H9 (cell line): ENCODE measurements around the gene FMN1. TPM values are rescaled to one million over a fixed set of nuclear protein-coding genes. Genes with fewer than 3 reads are reported as not detected.

Experiments
- DNase-seq: peaks from one replicate; pipeline ENCODE4 v3.0.0-alpha.2; 2017
- H2AFZ ChIP-seq: one replicate; pipeline ENCODE4 v1.6.1; 2013; ENCODE audit warnings: mild to moderate bottlenecking, low read length, control low read depth, moderate library complexity
- H2AK5ac ChIP-seq: 2 replicates; pipeline ENCODE4 v1.6.1; 2013; ENCODE audit warnings: low read length, control low read depth, mixed read lengths; ENCODE audit not compliant: insufficient read length
- H2BK120ac ChIP-seq: one replicate; pipeline ENCODE4 v1.6.1; 2013; ENCODE audit warnings: low read depth, mild to moderate bottlenecking, low read length, control low read depth, inconsistent platforms; ENCODE audit not compliant: poor library complexity, severe bottlenecking
- H2BK12ac ChIP-seq: 2 replicates; pipeline ENCODE4 v1.6.1; 2013; ENCODE audit warnings: low read length, control low read depth, mixed read lengths, low read depth; ENCODE audit not compliant: insufficient read length
- H2BK15ac ChIP-seq: 2 replicates; pipeline ENCODE4 v1.6.1; 2013; ENCODE audit warnings: low read depth, low read length, control low read depth
- H2BK20ac ChIP-seq: one replicate; pipeline ENCODE4 v1.6.1; 2013; ENCODE audit warnings: low read depth, mild to moderate bottlenecking, low read length, control low read depth, inconsistent platforms; ENCODE audit not compliant: poor library complexity, severe bottlenecking
- H2BK5ac ChIP-seq: 2 replicates; pipeline ENCODE4 v1.6.1; 2013; ENCODE audit warnings: low read length, control low read depth, mixed read lengths; ENCODE audit not compliant: insufficient read length
- H3K14ac ChIP-seq: 2 replicates; pipeline ENCODE4 v1.6.1; 2013; ENCODE audit warnings: low read length, control low read depth; ENCODE audit not compliant: insufficient read depth
- H3K18ac ChIP-seq: 2 replicates; pipeline ENCODE4 v1.6.1; 2013; ENCODE audit warnings: low read depth, mild to moderate bottlenecking, mixed read lengths, low read length, control low read depth; ENCODE audit not compliant: insufficient read length
- H3K23ac ChIP-seq: 2 replicates; pipeline ENCODE4 v1.6.1; 2013; ENCODE audit warnings: low read length, control low read depth, mixed read lengths, low read depth; ENCODE audit not compliant: insufficient read length
- H3K23me2 ChIP-seq: 2 replicates; pipeline ENCODE4 v1.6.1; 2013; ENCODE audit warnings: low read depth, mild to moderate bottlenecking, mixed read lengths, low read length, control low read depth; ENCODE audit not compliant: insufficient read length, poor library complexity, severe bottlenecking
- H3K27ac ChIP-seq: 2 replicates; pipeline ENCODE4 v1.5.1; 2013; ENCODE audit warnings: low read length, control low read depth, mixed read lengths, low read depth; ENCODE audit not compliant: insufficient read length
- H3K27me3 ChIP-seq: 2 replicates; pipeline ENCODE4 v1.6.1; 2013; ENCODE audit warnings: low read length, control low read depth, inconsistent platforms; ENCODE audit not compliant: insufficient read depth
- H3K4ac ChIP-seq: 2 replicates; pipeline ENCODE4 v1.6.1; 2013; ENCODE audit warnings: low read depth, mild to moderate bottlenecking, control low read depth, inconsistent platforms, low read length, moderate library complexity
- H3K4me1 ChIP-seq: 2 replicates; pipeline ENCODE4 v1.6.1; 2013; ENCODE audit warnings: low read length, control low read depth, inconsistent platforms; ENCODE audit not compliant: insufficient read depth
- H3K4me2 ChIP-seq: 2 replicates; pipeline ENCODE4 v1.6.1; 2013; ENCODE audit warnings: low read length, control low read depth, mixed read lengths; ENCODE audit not compliant: insufficient read length, insufficient read depth
- H3K56ac ChIP-seq: 2 replicates; pipeline ENCODE4 v1.6.1; 2013; ENCODE audit warnings: low read depth, mild to moderate bottlenecking, mixed read lengths, low read length, control low read depth; ENCODE audit not compliant: insufficient read length
- H3K79me1 ChIP-seq: 2 replicates; pipeline ENCODE4 v1.6.1; 2013; ENCODE audit warnings: low read depth, mild to moderate bottlenecking, moderate library complexity, low read length, control low read depth, inconsistent platforms; ENCODE audit not compliant: insufficient read depth, poor library complexity, severe bottlenecking
- H3K79me2 ChIP-seq: 2 replicates; pipeline ENCODE4 v1.6.1; 2013; ENCODE audit warnings: low read length, control low read depth, inconsistent platforms; ENCODE audit not compliant: insufficient read depth
- H3K9ac ChIP-seq: 2 replicates; pipeline ENCODE4 v1.6.1; 2013; ENCODE audit warnings: low read length, control low read depth, mixed read lengths; ENCODE audit not compliant: insufficient read length; ENCODE audit errors: extremely low read depth
- H3K9me3 ChIP-seq: one replicate; pipeline ENCODE4 v1.6.1; 2013; ENCODE audit warnings: low read depth, low read length, inconsistent platforms; ENCODE audit not compliant: control insufficient read depth
- H3T11ph ChIP-seq: one replicate; pipeline ENCODE4 v1.6.1; 2013; ENCODE audit warnings: mild to moderate bottlenecking, low read length, control low read depth, inconsistent platforms
- H4K20me1 ChIP-seq: one replicate; pipeline ENCODE4 v1.6.1; 2013; ENCODE audit not compliant: control insufficient read depth, insufficient read length, insufficient read depth
- H4K5ac ChIP-seq: 2 replicates; pipeline ENCODE4 v1.6.1; 2013; ENCODE audit warnings: low read depth, mild to moderate bottlenecking, mixed read lengths, low read length, control low read depth; ENCODE audit not compliant: insufficient read length
- H4K8ac ChIP-seq: replicated peaks from 2 replicates; pipeline ENCODE4 v1.6.1; 2013; ENCODE audit warnings: low read length, control low read depth, mixed read lengths, low read depth; ENCODE audit not compliant: insufficient read length
- H4K91ac ChIP-seq: 2 replicates; pipeline ENCODE4 v1.6.1; 2013; ENCODE audit warnings: low read depth, mild to moderate bottlenecking, moderate library complexity, mixed read lengths, low read length, control low read depth; ENCODE audit not compliant: insufficient read length
- H3K27ac Mint-ChIP-seq, 3 experiments: 2 replicates in 2 of 3; 3 replicates in 1 of 3; pipeline ENCODE4 v1.8.0; 2020 to 2021; ENCODE audit warnings: mixed read lengths in 3 of 3, mild to moderate bottlenecking in 1 of 3, moderate library complexity in 1 of 3
- H3K27me3 Mint-ChIP-seq: 2 replicates; pipeline ENCODE4 v1.8.0; 2021; ENCODE audit warnings: low read depth, mild to moderate bottlenecking, moderate library complexity, mixed read lengths
- H3K36me3 Mint-ChIP-seq, 3 experiments: 2 replicates in 2 of 3; 3 replicates in 1 of 3; pipeline ENCODE4 v1.8.0; 2020 to 2021; ENCODE audit warnings: low read depth in 3 of 3, mixed read lengths in 3 of 3; ENCODE audit not compliant: insufficient read depth in 1 of 3
- H3K4me1 Mint-ChIP-seq, 2 experiments: 2 replicates each; pipeline ENCODE4 v1.8.0; 2020; ENCODE audit warnings: mixed read lengths in 2 of 2
- H3K4me3 Mint-ChIP-seq, 2 experiments: 2 replicates in 1 of 2; 3 replicates in 1 of 2; pipeline ENCODE4 v1.8.0; 2020 to 2021; ENCODE audit warnings: mild to moderate bottlenecking in 2 of 2, mixed read lengths in 2 of 2, moderate library complexity in 1 of 2
- H3K9me3 Mint-ChIP-seq, 2 experiments: 2 replicates in 1 of 2; 3 replicates in 1 of 2; pipeline ENCODE4 v1.8.0; 2020; ENCODE audit warnings: mild to moderate bottlenecking in 2 of 2, mixed read lengths in 2 of 2, moderate library complexity in 1 of 2
- WGBS: extraction: QIAGEN DNeasy Blood & Tissue Kit; methylation state at CpG from one replicate; pipeline ENCODE4 v1.1.7; 2013; ENCODE audit warnings: missing lambda C conversion rate, low lambda C conversion rate, mixed read lengths; ENCODE audit not compliant: insufficient read length; ENCODE audit errors: extremely low coverage; 5-methylcytosine and 5-hydroxymethylcytosine counted together
- total RNA-seq: library from RNA; stranded (reverse); gene quantifications from 2 replicates; pipeline ENCODE4 v1.2.1, GENCODE V29; 2021
- TF ChIP-seq, protein P1 (sequence below): fragments of 200-600 bp; sonication (generic); conservative IDR thresholded peaks from 3 replicates; pipeline ENCODE4 v1.8.0; 2021; ENCODE audit warnings: antibody characterized with exemption, mild to moderate bottlenecking

FMN1 gene
- total RNA-seq, 1 experiment from 2014 or later = 1.9 TPM

DNA sequence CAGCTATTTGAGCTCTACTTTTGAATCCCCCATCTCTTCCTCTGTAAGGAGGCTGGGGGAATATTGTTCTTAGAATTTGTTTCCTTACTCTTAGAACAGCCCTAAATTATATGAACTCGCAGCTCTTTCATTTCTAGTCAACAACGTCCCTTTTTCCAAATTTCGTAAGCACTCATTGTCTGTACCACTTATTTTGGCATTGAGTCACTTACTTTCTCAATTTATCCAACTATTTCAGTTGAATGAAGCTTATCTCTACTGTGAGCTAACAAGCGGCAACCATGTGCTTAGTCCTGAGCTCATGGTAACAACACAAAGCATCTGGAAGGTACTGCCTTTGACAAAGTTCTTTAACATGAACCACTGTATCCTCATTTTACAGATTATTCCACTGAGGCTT lies 285.6 kb downstream of the FMN1 start:
- Mint-ChIP-seq H3K4me1 (peaks cover 17 to 24% of the 10 kb centered on the region in 2 experiments), H3K36me3 (no peaks in the 10 kb centered on the region), H3K27ac (no peak overlapping the region), H3K27me3 (peaks cover 6% of the 10 kb centered on the region; the same call in 1 of the 2 replicates), H3K4me3 (no peak overlapping the region), H3K9me3 (no peaks in the 10 kb centered on the region)
- H3K9ac ChIP-seq = no peak overlapping the region
- H2BK12ac ChIP-seq = no peak overlapping the region
- no peaks in the 10 kb centered on the region for H3K9me3 ChIP-seq
- DNase-seq = no peak
- H2AK5ac ChIP-seq = no peak overlapping the region
- no peak overlapping the region for H3K56ac ChIP-seq
- H2BK120ac ChIP-seq = no peak overlapping the region
- no CpG with 5 or more reads among the region's 4 CpGs for WGBS
- H2AFZ ChIP-seq = no peak overlapping the region
- H4K8ac ChIP-seq = no peak overlapping the region
- no peak overlapping the region for H3K18ac ChIP-seq
- no peak overlapping the region for H3K23ac ChIP-seq
- no peak overlapping the region for H3K14ac ChIP-seq
- H3K79me1 ChIP-seq = no peaks in the 10 kb centered on the region
- H3T11ph ChIP-seq = no peak overlapping the region
- H3K4me2 ChIP-seq = no peak overlapping the region
- no peak overlapping the region for H2BK20ac ChIP-seq
- no peaks in the 10 kb centered on the region for H3K4me1 ChIP-seq
- H4K5ac ChIP-seq = no peak overlapping the region
- H3K23me2 ChIP-seq = no peaks in the 10 kb centered on the region
- no peak overlapping the region for H2BK5ac ChIP-seq
- no peak overlapping the region for H3K27ac ChIP-seq
- H3K79me2 ChIP-seq = no peaks in the 10 kb centered on the region
- H4K91ac ChIP-seq = no peak overlapping the region
- H3K4ac ChIP-seq = no peak overlapping the region
- H3K27me3 ChIP-seq = no peaks in the 10 kb centered on the region
- no peak overlapping the region for H2BK15ac ChIP-seq
- H4K20me1 ChIP-seq = no peaks in the 10 kb centered on the region
- TF ChIP-seq, protein P1, sequence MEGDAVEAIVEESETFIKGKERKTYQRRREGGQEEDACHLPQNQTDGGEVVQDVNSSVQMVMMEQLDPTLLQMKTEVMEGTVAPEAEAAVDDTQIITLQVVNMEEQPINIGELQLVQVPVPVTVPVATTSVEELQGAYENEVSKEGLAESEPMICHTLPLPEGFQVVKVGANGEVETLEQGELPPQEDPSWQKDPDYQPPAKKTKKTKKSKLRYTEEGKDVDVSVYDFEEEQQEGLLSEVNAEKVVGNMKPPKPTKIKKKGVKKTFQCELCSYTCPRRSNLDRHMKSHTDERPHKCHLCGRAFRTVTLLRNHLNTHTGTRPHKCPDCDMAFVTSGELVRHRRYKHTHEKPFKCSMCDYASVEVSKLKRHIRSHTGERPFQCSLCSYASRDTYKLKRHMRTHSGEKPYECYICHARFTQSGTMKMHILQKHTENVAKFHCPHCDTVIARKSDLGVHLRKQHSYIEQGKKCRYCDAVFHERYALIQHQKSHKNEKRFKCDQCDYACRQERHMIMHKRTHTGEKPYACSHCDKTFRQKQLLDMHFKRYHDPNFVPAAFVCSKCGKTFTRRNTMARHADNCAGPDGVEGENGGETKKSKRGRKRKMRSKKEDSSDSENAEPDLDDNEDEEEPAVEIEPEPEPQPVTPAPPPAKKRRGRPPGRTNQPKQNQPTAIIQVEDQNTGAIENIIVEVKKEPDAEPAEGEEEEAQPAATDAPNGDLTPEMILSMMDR = no peak
